NB4 (cell line): ENCODE results near the gene IRF5.
"Not testable (repeated sequence)": the region's sequence is repeated elsewhere in the genome, so short reads cannot be mapped to it uniquely, and the experiment has no call there.

Experiments
- DNase-seq: peaks from one replicate; pipeline ENCODE4 v3.0.0; 2010; ENCODE audit warnings: low read depth
- H3K4me3 ChIP-seq: one replicate; pipeline ENCODE4 v1.5.1; 2011; ENCODE audit warnings: mild to moderate bottlenecking, low read depth, low read length, moderate library complexity
- CTCF ChIP-seq: IDR thresholded peaks from one replicate; pipeline ENCODE4 v1.5.1; 2012; ENCODE audit warnings: low read depth, low read length
- MAX ChIP-seq: IDR thresholded peaks from 2 replicates; pipeline ENCODE4 v1.6.1; 2011; ENCODE audit warnings: low read depth, low read length
- MYC ChIP-seq: IDR thresholded peaks from 2 replicates; pipeline ENCODE4 v1.6.1; 2011; ENCODE audit warnings: low read depth, low read length
- POLR2A ChIP-seq: IDR thresholded peaks from 2 replicates; pipeline ENCODE4 v1.6.1; 2011; ENCODE audit warnings: mild to moderate bottlenecking; ENCODE audit not compliant: insufficient read length; ENCODE audit errors: extremely low read depth

The IRF5 gene

GRCh38 chr7:128941323-128941890 lies 3.7 kb downstream of the IRF5 start:
- no peak overlapping the region for H3K4me3 ChIP-seq
- TF ChIP-seq POLR2A (no peak), CTCF (no peak), MAX (no peak), MYC (no peak)
- no peak for DNase-seq

GRCh38 chr7:128941946-128942526 lies 4.3 kb downstream of the IRF5 start:
- TF ChIP-seq CTCF (no peak), MAX (no peak)
- DNase-seq = no peak
- no peak overlapping the region for H3K4me3 ChIP-seq

GRCh38 chr7:128943251-128943650 lies 5.5 kb downstream of the IRF5 start:
- not testable (repeated sequence) for DNase-seq, H3K4me3 ChIP-seq

- H3K4me3 ChIP-seq = no peak overlapping the region
- DNase-seq = no peak
- TF ChIP-seq POLR2A (no peak), CTCF (no peak), MAX (no peak), MYC (no peak)
Measured at GRCh38 chr7:128944487-128945236, 6.9 kb downstream of the IRF5 start.

- no peak for DNase-seq
- TF ChIP-seq CTCF = no peak
- TF ChIP-seq MYC = no peak
- no peak for TF ChIP-seq POLR2A
- TF ChIP-seq MAX = no peak
- no peak overlapping the region for H3K4me3 ChIP-seq
Measured at GRCh38 chr7:128945668-128946366, 8.1 kb downstream of the IRF5 start.
